ENCODE data around the gene ZBTB20. TPM values are rescaled to one million over a fixed set of nuclear protein-coding genes. Genes with fewer than 3 reads are reported as not detected.

The ZBTB20 gene
- total RNA-seq, 4 donors from 2014 or later: 4.1 to 41.8 (median 11.6) TPM

- Histone ChIP-seq H3K36me3 (no peaks in the 10 kb centered on the region), H3K4me1 (peaks cover 0 to 20% (median 0%) of the 10 kb centered on the region in 3 donors), H3K27ac (peak overlapping the region in 1 of 4 donors; percentile 45), H3K27me3 (no peaks in the 10 kb centered on the region), H3K9me3 (no peaks in the 10 kb centered on the region), H3K4me3 (no peak overlapping the region)
- no peak for DNase-seq
- intact Hi-C loops (cut with DNase I): no loop called here
- TF ChIP-seq CTCF (IDR thresholded peaks at IDR 0.05) (no peak), POLR2A (IDR thresholded peaks at IDR 0.05) (no peak)
Observed at GRCh38 chr3:114418107-114418506, 729.0 kb downstream of the ZBTB20 start.

- H3K4me3 ChIP-seq: no peak overlapping the region
- intact Hi-C loops (cut with DNase I): no loop called here
- peak overlapping the region in 1 of 4 donors; percentile 45 for H3K27ac ChIP-seq
- TF ChIP-seq CTCF (IDR thresholded peaks at IDR 0.05): no peak
- no peak for TF ChIP-seq POLR2A (IDR thresholded peaks at IDR 0.05)
- 79 to 87% methylated on average over 3 of the region's 3 CpGs for WGBS, 2 donors
- no peaks in the 10 kb centered on the region for H3K27me3 ChIP-seq
- DNase-seq: no peak
- peaks cover 0 to 23% (median 0%) of the 10 kb centered on the region in 3 donors for H3K4me1 ChIP-seq
- H3K36me3 ChIP-seq: no peaks in the 10 kb centered on the region
- no peaks in the 10 kb centered on the region for H3K9me3 ChIP-seq
Observed at GRCh38 chr3:114417675-114418074, 729.4 kb downstream of the ZBTB20 start.

- Histone ChIP-seq H3K4me1 (peaks cover 0 to 27% (median 4%) of the 10 kb centered on the region in 3 donors), H3K9me3 (no peaks in the 10 kb centered on the region), H3K27ac (no peak overlapping the region), H3K27me3 (no peaks in the 10 kb centered on the region), H3K36me3 (no peaks in the 10 kb centered on the region), H3K4me3 (no peak overlapping the region)
- WGBS, 2 donors: 76 to 77% methylated on average over 5 of the region's 5 CpGs
- TF ChIP-seq CTCF (IDR thresholded peaks at IDR 0.05) (no peak), POLR2A (IDR thresholded peaks at IDR 0.05) (no peak)
- no peak for DNase-seq
- intact Hi-C loops (cut with DNase I): no loop called here
Observed at GRCh38 chr3:114417265-114417664, 729.8 kb downstream of the ZBTB20 start.

- H3K27me3 ChIP-seq: no peaks in the 10 kb centered on the region
- H3K27ac ChIP-seq: peak overlapping the region in 3 of 4 donors; percentile 1 to 59 (median 40)
- 50 to 58% methylated on average over 9 of the region's 9 CpGs for WGBS, 2 donors
- no peaks in the 10 kb centered on the region for H3K36me3 ChIP-seq
- H3K4me1 ChIP-seq: peaks cover 0 to 14% (median 12%) of the 10 kb centered on the region in 3 donors
- TF ChIP-seq POLR2A (IDR thresholded peaks at IDR 0.05) (no peak), CTCF (IDR thresholded peaks at IDR 0.05) (no peak)
- DNase-seq: no peak
- no peak overlapping the region for H3K4me3 ChIP-seq
- intact Hi-C loops (cut with DNase I): no loop called here
- no peaks in the 10 kb centered on the region for H3K9me3 ChIP-seq
Observed at GRCh38 chr3:114411811-114412803, 735.0 kb downstream of the ZBTB20 start.

GRCh38 chr3:114411190-114411668 lies 735.9 kb downstream of the ZBTB20 start:
- DNase-seq: no peak
- H3K4me3 ChIP-seq: no peak overlapping the region
- peaks cover 0 to 14% (median 12%) of the 10 kb centered on the region in 3 donors for H3K4me1 ChIP-seq
- 55 to 73% methylated on average over 3 of the region's 3 CpGs for WGBS, 2 donors
- H3K27me3 ChIP-seq: no peaks in the 10 kb centered on the region
- TF ChIP-seq POLR2A (IDR thresholded peaks at IDR 0.05) (no peak), CTCF (IDR thresholded peaks at IDR 0.05) (no peak)
- intact Hi-C loops (cut with DNase I): no loop called here
- no peaks in the 10 kb centered on the region for H3K9me3 ChIP-seq
- peak overlapping the region in 3 of 4 donors; percentile 8 to 59 (median 40) for H3K27ac ChIP-seq
- no peaks in the 10 kb centered on the region for H3K36me3 ChIP-seq
